Endothelial cell of hepatic sinusoid (primary cell): Measurements from ENCODE around the gene MAP3K9.
"Not testable (repeated sequence)": the region's sequence is repeated elsewhere in the genome, so short reads cannot be mapped to it uniquely, and the experiment has no call there.

Experiments
- in situ Hi-C: cut with HindIII; loops from 2 replicates; pipeline ENCODE4 v1.10.0; 2017; ENCODE audit warnings: low sequenced_read_pairs

Gene MAP3K9

GRCh38 chr14:70730393-70730792 lies 78.9 kb downstream of the MAP3K9 start:
- in situ Hi-C loops = no loop called here

- in situ Hi-C loops = no loop called here
Observed at GRCh38 chr14:70726651-70727375, 82.5 kb downstream of the MAP3K9 start.

DNA sequence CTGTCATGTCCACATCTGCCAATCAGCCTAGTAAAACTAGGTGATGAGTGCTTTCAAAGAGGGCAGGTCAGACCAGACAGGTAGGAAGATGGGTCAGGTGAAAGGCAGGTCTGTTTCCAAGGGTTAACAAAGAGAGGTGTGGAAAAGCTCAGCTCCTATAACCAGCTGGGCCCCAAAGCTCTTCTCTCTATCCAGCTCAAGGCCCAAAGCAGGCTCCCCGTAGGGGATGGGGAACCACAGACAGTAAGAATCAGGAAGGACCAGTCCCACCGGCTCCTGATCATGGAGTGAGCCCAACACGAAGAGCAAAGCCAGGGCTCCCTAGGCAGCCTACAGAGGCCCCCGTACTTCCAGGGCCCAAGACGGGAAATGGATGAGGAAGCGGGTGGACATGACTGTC lies 84.4 kb downstream of the MAP3K9 start:
- in situ Hi-C loops = no loop called here

DNA sequence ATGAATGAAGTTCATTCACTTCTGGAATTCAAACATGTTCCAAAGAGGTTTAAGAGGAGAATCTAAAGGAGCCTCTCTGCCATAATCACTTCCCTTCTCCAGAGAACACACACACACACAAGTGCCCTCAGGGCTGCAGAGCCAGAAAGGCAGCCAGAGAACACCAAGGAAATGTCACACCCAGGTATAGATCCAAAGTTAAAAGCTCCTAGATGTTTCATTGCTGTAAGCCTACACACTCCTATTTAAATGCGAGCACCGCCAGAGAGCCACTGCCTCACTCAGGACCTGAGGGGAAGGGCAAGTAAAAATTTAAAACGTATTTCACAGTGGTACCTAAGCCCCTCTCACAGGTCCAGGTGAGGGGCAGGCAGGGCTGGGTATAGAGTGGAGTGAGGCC lies 85.2 kb downstream of the MAP3K9 start:
- in situ Hi-C loops = no loop called here

DNA sequence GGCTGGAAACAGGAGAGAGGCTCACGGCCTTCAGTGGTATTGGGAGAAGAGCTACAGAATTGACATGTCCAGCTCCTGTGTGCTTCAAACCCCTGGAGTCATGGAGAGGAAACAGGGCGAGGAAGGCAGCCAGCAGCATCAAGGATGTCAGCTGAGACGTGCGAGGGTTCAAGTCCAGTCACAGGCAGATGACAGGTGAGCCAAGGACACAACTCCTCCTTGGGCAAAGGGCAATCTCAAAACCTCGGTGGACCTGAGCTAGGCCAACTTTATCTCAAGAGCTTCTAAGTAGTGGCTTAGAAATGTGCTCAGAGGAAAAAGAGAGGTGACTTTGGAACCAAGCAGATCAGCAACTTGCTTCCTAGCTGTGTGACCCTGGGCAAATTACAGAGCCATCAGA lies 86.0 kb downstream of the MAP3K9 start:
- in situ Hi-C loops = no loop called here

DNA sequence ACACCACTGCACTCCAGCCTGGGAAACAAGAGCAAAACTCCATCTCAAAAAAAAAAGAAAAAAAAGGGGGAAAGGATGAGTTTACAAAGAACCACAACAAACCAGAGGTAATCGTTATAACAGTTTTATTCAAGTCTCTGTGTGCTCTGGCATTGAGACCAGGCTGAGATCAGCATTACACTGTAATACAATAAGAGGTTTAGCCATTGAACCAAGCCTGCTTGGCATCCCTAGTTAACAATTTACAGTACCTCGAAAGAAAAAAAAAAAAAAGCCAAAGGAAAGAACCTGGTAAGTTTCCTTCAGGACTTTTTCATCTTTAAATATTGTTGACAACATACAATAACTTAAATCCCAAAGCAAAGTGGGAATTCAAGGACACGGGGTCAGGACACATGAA lies 86.9 kb downstream of the MAP3K9 start:
- in situ Hi-C loops = no loop called here

DNA sequence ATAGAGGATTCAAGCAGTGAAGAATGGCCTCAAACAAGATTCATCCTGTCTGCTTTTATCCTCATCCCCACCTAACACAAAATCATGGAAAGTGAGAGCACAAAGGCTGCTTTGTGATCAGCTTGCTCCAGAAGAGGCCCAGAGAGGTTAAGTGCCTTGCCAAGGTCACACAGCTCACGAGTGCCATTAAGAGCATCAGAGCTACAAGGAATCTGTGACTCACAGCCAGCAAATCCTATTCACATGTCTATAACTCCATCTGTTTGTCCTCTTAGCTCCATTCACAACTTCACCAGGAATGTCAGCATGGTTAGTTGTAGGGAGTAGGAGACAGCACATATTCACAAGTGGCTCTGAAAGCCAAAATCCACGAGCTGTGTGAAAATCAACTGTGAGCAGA lies 87.8 kb downstream of the MAP3K9 start:
- in situ Hi-C loops = no loop called here

DNA sequence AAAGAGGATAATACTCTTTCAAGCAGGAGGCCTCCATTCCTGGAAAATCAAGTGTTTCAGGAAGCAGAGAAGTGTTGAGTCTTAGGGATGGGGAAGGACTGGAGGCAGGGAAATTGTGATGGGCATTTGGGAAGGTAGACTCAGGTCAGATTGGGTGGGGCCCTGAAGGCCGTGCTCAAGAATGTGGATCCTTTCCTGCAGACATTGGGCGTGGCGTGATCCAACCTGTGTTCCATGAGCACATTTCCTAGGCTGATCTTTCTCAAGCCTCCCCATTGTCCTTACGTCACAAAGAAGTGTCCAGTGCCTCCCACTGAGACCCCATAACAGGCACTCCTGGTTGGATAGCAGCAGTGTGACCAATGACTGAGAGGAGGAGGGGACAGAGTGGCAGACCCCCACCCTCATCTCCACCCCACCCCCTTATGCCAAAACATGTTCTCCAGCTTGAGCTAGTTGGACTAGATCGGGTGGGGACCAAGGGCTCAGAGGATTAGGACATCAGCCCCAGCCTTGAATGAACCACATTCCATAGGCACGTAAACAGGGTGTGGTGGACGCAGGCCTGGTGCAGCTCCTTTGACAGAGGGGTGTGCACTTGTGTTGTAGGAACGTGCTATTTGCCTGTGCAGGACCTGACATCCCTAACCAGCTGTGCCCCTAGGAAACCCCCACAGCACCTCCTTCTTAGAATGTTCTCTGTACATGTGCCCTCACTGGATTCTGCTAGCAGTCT lies 90.8 kb downstream of the MAP3K9 start:
- in situ Hi-C loops = no loop called here

- in situ Hi-C loops = no loop called here
Observed at GRCh38 chr14:70716958-70717357, 92.4 kb downstream of the MAP3K9 start.

- in situ Hi-C loops = no loop called here
Observed at GRCh38 chr14:70716483-70716882, 92.8 kb downstream of the MAP3K9 start.

DNA sequence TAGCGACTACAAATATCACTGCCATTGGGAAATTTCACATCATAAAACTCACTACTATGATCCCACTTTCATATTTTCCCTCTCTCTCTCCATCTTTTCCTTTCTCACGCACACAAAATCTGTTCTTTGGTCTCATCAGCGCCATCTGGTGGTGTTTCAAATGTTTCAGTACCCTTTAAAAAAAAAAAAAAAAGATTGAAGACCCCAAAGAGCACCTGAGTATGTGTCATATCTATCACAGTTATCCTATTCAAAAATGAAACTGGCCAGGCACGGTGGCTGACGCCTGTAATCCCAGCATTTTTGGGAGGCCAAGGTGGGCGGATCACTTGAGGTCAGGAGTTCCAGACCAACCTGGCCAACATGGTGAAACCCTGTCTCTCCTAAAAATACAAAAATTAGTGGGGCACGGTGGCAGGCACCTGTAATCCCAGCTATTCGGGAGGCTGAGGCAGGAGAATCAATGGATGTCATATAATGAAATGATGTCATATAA lies 95.2 kb downstream of the MAP3K9 start:
- in situ Hi-C loops = no loop called here

- in situ Hi-C loops = no loop called here
Observed at GRCh38 chr14:70713511-70713916, 95.8 kb downstream of the MAP3K9 start.

GRCh38 chr14:70713096-70713495 lies 96.2 kb downstream of the MAP3K9 start:
- in situ Hi-C loops = no loop called here

GRCh38 chr14:70711451-70711850 lies 97.9 kb downstream of the MAP3K9 start:
- in situ Hi-C loops = no loop called here

DNA sequence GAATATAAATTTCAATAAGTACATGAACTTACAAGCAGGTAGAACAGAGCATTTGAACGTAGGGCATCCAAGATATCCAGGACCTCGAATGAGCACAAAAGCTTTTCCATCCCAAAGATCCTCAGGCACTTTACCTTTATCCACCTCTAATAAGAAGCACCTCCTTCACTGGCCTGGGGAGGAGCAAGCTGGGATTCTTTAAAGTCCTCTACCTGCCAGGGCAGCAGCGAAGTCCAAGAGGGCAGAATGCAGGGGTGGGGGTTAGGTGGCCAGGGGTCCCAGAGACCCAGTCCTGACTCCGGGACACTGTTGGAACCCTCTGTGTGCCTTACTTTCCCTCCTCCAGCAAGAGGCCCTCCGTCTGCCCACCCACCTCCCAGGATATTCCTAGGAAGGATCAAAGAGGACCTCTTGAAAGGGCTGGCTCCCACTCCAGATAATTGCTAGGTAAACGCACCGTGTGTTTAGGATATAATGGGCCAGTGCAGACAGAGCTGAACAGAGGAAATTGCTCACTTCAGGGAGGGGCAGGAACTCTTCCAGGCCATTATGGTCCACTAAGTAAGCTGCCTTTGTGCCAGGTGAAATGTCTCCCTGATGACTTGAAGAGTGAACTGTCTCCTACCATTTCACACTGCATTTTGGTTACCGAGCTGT lies 99.5 kb downstream of the MAP3K9 start:
- in situ Hi-C loops = no loop called here

DNA sequence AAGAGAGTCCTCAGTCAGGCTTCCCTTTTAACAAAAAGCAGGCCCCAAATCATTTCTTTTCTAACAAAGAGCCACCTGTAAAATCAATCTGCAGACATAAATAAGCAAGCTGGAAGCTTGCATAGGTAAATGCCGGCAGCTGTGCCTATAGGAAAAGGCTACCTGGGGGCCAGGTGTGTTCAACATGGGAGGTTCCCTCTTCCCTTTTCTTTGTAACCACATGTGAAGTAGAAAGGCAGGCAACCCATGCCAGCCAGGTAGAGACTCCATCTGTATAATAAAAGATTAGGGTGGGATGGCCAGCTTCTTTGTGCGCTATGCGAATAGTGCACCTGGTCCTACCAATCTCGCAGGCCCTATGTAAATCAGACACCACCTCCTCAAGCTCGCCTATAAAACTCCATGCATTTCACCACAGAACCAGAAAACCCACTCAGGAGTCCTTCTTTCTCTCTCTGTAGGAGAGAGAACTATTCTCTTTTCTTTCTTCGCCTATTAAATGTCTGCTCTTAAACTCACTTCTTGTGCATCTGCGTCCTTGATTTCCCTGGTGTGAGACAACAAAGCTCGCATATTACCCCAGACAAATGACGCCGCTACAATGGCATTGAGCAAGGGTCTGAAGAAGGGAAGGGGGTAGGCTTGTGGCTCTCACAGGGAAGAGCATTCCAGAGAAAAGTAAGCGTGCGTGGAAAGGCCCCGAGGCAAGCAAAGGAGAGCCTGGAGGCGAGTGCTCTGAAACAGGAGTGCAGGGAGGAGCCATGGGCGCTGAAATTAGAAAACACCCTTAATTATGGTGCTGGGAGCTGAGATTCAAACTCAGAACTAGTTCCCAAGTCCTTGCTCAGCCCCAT lies 100.4 kb downstream of the MAP3K9 start:
- in situ Hi-C loops = no loop called here

DNA sequence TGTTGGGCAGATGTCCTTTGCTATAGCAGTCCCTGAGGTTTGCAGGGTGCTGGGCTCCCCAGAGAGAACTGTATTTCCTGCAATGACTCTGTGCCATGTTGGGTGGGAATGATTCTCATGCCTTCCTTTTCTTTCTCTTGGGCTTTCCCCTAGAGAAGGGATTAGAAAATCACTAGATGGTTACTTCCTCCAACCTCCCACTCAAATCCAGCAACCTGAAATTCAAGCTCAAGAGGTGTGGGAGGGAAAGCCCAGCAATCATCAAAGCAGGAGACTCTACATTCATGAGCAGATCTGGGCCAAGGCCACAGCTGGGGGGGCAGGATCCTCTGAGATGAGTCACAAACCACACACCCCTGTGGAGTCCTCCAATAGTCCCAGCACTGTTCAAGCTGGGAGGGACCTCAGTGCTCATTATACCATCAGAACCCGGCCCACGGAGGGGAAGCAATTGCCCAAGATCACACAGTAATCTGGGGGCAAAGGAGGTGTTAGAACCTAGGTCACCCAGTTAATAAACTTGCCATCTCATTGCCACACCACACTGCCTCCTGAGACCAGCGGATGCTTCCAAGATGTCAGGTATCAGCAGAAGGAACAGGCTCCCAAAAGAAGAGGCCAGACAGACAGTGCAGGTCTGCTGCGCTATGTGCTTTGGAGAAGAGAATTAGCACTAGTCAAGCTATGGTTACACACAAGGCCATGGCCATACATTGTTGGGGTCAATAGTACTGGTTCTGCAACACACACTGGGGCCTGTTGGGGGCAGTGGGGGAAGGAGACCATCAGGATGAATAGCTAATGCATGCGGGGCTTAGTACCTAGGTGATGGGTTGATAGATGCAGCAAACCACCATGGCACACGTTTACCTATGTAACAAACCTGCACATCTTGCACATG lies 101.9 kb downstream of the MAP3K9 start:
- in situ Hi-C loops = no loop called here

- in situ Hi-C loops = no loop called here
Observed at GRCh38 chr14:70706177-70706576, 103.1 kb downstream of the MAP3K9 start.

- in situ Hi-C loops = no loop called here
Observed at GRCh38 chr14:70704960-70705359, 104.4 kb downstream of the MAP3K9 start.

DNA sequence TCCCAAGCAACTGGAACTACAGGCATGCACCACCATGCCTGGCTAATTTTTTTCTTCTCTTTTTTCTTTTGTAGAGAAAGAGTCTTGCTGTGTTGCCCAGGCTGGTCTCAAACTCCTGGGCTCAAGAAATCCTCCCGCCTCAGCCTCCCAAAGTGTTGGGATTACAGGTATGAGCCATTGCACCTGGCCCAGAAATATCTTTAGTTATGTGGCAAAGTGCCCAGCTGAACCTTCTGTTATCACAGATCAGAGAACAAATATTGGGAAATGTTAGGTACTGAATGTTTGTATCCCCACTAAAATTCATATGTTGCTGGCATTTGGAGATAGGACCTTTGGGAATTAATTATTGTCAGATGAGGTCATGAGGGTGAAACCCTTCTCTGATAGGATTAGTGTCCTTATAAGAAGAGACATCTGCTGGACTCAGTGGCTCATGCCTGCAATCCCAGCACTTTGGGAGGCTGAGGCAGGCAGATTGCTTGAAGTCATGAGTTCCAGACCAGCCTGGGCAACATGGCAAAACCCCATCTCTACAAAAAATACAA lies 105.6 kb downstream of the MAP3K9 start:
- in situ Hi-C loops = not testable (repeated sequence)
